Gastrocnemius medialis (tissue), 4 donors: ENCODE data around the gene ABHD17A.

Experiments used
- POLR2A ChIP-seq, 2 donors: fragments of 450-650 bp; IDR thresholded peaks; one replicate each; pipeline ENCODE4 v1.6.1; 2017; ENCODE audit warnings: antibody characterized with exemption in 2 of 2, mild to moderate bottlenecking in 2 of 2, moderate library complexity in 2 of 2
- TF ChIP-seq, protein P1 (sequence below), 5 experiments: fragments of 450-650 bp in 3 of 5; fragments of 200-600 bp in 2 of 5; sonication (generic) in 2 of 5; IDR thresholded peaks in 4 of 5; conservative IDR thresholded peaks in 1 of 5; 1 replicate in 4 of 5; 2 replicates in 1 of 5; pipeline ENCODE4 v1.5.1; 2016 to 2019; ENCODE audit warnings: antibody characterized with exemption in 5 of 5, mild to moderate bottlenecking in 3 of 5, moderate library complexity in 3 of 5

DNA sequence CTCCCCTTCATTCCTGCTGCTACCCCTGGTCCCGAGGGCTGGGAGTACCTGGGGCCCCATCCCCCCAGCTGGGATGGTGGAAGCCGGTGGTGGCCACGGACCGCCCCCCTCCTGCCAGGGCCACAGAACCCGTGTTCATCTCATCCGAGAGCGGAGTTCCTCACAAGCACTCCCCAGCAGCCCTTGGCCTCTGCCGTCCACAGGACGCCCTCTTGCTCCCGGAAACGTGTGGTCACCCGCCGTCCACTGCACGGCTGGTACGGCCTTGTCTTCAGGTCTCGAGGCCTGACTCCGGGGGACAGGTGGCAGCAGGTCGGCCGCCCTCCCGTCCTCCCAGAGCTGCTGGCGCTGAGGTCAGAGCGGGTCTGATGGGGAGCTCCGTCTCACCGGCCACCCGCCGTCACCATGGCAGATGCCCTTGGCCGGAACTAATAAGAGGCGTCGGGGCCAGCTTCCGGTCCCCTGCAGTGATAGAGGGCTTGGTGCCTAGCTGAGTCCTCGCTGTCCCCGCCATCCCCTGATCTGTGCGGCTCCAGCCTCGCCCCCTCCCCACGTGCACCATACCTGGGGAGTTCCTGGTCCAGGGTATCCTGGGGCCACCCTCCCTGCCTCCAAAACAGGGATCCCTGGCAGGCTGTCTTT, 39.1 kb upstream of the ABHD17A start:
- TF ChIP-seq POLR2A (IDR thresholded peaks at IDR 0.05): no peak
- TF ChIP-seq, protein P1, sequence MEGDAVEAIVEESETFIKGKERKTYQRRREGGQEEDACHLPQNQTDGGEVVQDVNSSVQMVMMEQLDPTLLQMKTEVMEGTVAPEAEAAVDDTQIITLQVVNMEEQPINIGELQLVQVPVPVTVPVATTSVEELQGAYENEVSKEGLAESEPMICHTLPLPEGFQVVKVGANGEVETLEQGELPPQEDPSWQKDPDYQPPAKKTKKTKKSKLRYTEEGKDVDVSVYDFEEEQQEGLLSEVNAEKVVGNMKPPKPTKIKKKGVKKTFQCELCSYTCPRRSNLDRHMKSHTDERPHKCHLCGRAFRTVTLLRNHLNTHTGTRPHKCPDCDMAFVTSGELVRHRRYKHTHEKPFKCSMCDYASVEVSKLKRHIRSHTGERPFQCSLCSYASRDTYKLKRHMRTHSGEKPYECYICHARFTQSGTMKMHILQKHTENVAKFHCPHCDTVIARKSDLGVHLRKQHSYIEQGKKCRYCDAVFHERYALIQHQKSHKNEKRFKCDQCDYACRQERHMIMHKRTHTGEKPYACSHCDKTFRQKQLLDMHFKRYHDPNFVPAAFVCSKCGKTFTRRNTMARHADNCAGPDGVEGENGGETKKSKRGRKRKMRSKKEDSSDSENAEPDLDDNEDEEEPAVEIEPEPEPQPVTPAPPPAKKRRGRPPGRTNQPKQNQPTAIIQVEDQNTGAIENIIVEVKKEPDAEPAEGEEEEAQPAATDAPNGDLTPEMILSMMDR (IDR thresholded peaks at IDR 0.05 in 4 of 5, conservative IDR thresholded peaks at IDR 0.05 in 1 of 5): no peak
